ENCODE measurements around the gene THSD4.

- TF ChIP-seq CTCF (IDR thresholded peaks at IDR 0.05) (no peak), POLR2AphosphoS5 (IDR thresholded peaks at IDR 0.05; ENCODE audit: low read depth, low read length) (no peak), TCF7L2 (IDR thresholded peaks at IDR 0.05; ENCODE audit: low read depth, low read length) (no peak), SIN3A (IDR thresholded peaks at IDR 0.05; ENCODE audit: borderline replicate concordance, insufficient read depth, low read depth, low read length) (no peak)
Observed at GRCh38 chr15:71677766-71678165, 562.5 kb downstream of the THSD4 start.
